T-helper 22 cell (primary cell): ENCODE data around the gene MKNK1.

Experiments used
- DNase-seq: peaks from one replicate; pipeline ENCODE4 v3.0.0-alpha.2; 2020; ENCODE audit warnings: low read depth

Gene MKNK1

DNA sequence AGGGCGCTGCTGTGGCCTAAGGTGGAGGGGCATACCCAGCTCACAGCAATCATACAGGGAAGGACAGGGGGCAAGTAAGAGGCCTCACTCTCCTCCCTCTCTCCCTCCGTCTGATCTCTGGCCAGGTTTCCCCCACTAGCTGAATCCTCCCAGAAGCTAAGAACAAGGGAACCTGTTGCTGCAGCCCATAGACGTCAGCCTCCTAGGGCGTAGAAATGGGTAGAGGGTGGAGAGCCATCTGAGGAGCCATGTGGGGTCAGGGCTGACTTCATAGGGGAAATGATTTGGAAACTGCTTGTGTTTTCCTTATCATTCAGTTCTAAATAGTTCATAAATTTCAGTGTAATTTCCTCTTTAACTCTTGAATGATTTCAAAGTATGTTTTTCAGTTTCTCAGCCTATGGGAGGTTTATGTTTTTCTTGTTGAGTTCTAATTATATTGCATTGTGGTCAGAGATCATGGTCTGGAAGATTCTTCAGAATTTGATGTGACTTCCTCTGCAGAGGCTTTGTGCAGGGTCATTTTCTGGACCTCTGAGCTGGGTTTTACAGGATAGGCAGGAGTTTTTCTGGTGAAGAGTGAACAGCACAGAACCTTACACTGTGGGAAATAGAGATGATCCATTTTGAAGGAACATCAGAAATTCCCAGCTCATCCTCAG is 14.8 kb upstream of the MKNK1 start:
- DNase-seq = no peak

DNA sequence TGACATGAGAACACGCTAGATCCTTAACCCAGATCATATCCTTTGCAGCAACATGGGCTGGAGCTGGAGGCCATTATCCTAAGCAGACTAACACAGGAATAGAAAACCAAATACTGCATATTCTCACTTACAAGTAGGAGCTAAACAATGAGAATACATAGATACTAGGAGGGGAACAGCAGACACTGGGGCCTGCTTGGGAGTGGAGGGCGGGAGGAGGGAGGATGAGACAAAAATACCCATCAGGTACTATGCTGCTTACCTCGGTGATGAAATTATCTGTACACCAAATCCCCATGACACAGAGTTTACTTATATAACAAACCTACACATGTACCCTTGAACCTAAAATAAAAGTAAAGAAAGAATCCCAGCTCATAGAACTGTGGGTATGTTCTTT is 13.8 kb upstream of the MKNK1 start:
- DNase-seq = no peak

DNA sequence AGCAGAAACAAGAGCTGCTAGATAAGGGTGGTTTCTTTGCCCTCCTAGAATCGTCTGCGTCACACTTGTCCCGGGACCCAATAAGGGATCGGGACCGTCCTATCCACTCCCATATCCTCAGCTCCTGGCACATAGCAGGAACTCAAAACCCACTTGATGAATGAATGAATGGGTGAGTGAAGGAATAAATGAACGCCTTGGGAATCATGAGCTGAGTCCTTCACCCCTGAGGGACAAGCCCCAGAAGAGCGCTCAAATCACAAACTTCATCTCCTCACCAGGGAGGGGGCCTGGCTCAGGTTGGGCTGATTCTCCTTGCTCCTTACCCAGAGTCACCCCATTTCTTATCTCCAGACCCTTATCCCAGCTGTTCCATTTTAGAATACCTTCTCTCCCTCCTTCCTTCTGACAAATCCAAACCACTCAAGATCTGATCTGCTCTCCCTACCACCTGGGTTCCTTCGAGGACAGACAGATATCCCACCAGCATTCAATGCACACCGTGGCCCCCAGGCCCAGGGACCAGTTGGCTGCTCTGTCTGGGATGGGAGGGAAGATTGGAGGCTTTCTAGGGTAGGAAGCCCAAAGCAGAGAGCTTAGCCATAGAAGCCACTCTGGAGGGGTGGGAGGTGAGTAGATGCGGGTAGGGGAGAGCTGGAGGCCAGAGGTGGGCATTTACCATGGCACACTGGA is 13.2 kb upstream of the MKNK1 start:
- DNase-seq = no peak

DNA sequence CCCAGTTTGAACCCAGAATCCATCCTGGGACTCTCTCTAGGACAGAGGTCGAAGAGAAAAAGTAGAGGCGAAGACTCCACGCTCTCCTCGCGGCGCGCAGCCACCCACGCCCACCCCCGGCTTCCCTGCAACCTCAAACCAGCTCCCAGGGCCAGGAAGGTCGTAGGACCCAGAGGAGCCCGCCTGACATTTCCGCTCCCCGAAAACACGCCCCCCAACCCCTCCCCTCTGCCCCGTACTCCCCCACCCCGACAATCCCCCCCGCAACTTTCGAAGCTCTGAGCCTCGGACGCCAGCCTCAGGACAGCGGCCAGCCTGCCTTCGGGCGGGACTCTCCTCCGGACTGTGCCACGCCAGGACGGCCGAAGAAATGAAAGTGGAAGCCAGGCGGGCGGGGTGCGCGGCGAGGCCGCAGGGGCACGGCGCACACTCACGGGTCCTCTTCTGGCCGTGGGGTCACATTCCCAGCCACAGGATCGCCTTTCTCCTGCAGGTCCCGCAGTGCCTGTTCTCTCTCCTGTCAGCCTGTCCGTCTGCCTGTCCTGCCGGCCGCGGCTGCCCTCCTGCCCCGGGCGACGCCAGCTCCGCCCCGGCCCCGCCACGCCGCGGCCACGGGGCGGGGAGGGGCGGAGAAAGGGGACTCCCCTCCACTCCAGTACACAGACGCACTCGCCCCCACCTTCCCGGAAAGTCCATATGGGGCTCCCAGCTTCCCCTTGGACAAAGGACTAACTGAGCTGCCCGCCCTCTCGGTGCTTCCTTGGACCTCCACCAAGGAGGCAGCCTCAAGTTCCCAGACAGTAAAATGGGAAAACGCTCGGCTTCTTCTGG is 12.4 kb upstream of the MKNK1 start, which contains the start of gene MOB3C:
Gene MOB3C (minus strand): TSS at position 535 of the 831 bp plus-strand sequence. CDS start 3,490 bp downstream, outside the sequence.
- DNase-seq = peak; percentile 59

DNA sequence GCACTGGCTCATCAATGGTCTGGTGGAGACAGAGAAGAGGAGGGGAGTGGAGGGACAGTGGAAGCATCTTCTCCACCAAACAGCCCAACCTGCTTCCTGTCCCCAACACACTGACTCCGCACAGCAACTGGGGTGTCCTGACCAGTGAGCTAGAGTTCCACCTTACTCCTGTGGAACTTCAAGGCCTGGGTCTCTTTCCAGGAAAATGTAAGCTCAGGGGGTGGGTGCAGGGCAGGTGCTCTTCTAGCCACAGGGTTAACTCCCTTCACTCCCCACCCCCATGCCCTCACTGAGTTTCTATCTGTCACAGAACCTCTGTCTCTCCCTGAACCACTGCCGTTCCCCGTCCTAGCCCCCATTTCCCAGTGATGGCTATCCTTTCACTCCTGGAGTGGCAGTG is 11.7 kb upstream of the MKNK1 start:
- no peak for DNase-seq

DNA sequence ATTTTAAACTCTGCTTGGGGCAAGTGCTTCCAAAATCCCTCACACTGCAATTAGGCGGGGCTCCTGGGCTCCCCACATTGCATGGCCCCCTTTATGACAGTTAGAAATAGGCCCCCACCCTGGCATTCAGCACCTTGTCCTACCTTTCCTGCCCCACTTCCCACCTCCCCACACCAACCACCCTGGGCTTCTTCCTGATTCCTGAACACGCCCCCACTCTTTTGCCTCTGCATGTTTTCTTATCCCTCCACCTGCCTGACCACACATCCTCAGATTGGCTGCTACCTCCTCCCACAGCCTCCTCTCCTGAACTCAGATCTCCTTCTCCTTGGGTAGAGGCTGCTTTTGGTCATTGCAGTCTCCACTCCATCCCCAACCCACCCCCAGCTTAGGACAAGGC is 11.0 kb upstream of the MKNK1 start:
- no peak for DNase-seq

DNA sequence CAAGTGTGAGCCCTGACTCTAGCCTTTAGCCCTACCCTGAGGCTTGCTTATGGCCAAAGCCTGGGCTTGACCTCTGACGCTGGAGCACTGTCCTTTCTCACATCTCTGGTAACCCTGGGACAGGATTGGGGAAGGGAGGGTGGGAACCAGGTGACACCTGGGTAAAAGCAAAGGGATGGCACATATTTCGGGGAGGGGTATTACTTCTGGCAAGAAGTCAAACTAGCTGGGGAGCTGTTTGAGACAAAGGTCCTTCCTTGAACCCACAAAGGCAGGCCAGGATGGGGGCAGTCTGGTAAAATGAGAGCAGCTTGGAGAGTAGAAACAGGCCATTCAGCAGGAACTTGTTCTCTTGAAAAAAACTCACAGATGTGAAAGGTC is 10.5 kb upstream of the MKNK1 start:
- no peak for DNase-seq

DNA sequence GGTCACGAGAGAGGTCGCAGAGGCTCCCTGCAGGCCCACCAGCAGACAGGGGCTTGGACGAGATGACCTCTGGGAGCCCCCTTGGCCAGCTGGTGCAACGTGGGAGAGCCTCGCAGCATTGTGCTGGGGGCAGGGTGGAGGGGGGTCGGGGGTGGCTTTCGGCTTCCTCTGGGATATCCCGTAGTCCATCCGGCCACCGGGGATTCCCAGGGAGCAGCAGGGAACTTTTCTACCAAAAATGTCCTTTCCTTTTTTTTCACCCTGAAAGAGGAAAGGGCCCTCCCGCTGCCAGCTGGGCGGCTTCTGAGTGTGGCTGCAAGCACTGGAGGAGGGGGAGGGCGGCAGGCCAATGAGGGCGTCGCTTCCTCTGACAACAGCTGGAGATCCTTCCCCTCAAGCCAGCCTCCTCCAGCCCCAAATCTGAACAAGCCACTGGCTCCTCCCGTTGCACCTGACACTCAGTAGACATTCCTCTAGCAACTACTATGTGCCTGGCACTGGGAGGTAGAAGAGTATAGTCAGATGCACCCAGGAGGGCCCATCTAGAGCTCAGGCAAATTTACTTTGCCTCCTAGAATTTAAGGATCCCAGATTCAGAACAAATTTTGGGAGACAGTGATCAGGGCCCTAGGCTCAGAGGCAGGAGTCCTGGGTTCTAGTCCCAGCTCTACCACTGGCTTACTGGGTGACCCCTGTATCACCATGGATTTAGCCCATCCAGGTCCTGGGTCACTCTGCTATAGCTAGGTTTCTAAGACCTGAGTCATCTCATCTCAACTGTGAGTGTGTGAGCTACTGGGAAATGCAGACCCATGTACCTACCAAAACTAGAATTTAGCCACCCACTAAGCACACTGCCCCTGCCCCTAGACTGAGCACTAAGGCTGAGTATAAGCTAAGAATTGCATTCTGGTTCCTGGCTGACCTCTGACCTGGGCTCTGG is 9.9 kb upstream of the MKNK1 start:
- DNase-seq = peak; percentile 24

DNA sequence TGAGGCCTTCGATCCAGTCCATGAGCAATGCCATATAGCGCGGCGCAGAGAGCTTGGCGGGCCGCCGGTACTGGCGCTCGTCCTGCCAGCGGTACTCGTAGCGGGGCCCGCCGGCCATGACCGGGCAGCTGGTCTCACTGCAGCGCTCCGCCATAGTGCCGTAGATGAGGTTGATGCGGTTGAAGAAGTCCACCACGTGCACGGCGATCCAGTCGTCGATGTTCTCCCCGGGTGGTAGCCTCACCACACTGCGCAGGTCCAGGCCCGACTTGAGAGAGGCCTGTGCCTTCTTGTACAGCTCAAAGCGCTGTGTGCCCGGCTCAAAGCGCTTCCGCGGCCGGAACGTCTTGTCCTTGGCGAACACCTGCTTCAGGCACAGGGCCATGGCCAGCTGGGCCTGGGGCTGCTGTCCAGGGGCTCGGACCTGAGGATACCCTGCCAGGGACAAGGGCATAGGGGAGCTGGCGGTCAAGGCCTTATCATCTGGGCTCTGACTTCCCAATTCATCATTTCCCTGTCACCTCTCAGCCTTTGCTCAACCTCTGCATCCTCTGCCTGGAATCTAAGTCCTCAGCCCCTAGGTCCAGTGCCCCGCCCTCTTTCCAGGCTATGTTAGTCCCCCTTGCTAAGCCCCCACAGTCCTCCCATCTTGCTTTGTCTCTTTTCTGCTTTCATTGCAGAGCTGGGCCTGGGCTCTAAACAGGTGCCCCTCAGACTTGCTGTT is 9.0 kb upstream of the MKNK1 start:
- DNase-seq = no peak

DNA sequence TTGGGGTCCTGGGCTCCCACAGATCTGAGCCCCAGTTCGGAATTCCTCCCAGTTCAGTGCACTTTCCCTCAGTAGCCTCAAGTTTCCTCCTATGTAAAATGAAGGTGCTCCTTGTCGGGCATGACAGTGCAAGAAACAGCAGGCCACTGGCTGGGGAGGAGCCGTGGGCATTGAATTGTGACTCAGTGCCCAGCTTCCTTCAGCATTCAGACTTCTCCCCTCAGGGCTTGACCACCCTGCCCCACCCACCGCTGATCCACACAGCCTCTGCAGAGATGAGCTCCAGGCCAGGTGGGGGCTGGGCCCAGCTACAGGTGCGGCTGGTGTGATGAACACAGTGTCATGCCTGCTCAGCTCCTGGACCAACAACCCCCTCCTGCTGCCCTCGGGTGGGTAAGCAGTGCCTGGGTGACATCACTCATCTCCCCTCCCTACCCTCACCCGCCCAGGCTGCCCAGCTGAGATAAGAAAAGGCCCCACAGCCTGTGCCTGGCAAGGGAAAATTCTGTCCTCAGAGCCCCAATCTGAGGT is 7.7 kb upstream of the MKNK1 start:
- DNase-seq = no peak

DNA sequence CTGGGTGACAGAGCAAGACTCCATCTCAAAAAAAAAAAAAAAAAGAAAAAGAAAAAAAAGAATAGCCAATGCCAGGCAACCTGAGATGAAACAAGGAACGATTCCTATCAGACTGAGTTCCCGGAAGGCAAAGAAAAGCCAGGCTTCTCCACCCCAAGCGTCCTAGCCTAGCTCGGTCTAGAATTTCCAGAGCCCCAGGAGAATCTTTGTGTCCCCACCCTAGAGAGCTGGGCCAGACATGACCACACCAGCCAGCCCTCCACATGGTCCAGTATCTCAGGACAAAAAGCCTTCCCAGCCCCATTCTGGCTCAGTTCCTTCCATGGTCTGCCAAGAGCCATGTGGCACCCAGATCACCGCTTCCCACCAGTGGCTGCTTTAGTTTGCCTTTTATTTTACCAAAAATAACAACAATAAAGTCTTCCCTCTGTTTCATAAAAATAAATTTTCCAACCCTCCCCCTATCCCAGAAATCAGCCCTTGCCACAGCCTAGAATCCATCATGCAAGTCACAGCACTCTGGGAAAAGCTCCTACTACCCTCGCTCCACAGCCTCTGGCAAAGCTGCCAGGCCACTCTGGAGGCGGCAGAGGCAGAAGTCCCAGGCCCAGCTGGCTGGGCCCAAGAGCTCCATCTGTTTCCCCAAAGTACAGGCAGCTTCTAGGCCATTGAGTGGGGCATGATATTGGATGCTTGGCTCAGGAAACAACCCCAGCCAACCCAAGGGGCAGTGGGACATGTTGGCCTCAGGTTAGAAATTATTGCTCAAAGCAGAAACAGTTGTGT is 3.5 kb upstream of the MKNK1 start:
- DNase-seq = no peak

DNA sequence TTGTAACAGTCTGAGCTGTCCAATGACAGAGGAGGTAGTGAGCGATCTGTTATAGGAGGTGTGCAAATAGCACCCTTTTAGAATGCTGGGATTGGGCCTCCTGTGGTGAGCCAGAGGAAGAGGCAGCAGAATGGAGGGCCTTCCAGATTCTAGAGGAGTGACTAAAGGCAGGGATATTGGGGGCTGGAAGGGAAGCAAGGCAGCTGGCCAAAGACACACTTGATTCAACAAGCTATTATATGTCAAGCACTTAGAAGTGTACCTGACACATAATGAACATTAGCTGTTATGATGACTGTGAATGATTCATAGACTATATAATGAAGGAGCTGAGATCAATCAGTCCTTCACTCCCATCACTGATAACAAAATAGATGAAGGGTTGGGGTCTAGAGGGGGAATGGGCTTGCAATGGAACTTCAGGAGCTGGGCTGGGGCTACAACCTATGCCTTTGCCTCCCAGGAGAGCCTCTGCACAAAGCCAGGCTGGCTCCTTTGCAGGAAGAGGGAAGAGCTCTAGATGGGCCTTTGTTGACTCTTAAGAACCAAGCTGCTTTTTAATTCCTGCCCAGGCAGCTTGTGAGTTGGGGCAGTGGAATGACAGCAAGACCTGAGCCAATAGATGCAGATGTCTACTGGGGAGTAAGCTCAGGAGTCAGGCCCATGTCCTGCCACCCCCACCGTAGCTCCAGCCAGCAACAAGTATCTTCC is 2.3 kb upstream of the MKNK1 start:
- no peak for DNase-seq

DNA sequence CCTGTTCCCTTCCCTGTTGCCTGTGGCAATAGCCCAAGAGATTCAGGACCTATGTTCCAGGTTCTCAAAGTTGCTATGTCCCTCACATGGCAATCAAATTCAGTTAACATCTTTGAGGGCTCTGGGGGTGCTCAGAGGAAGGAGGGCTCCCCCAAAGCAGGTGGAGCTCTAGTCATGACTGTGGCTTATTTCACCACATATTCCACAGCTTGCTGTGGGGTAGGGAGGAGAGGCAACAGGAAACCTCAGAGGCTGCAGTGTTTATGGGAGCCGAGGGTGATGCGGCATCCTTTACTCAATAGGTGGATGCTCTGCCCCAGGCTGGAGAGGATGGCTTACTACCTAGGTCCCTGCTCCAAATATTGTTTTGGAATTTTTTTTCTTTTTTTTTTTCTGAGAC is 1.2 kb upstream of the MKNK1 start:
- DNase-seq = peak; percentile 36

DNA sequence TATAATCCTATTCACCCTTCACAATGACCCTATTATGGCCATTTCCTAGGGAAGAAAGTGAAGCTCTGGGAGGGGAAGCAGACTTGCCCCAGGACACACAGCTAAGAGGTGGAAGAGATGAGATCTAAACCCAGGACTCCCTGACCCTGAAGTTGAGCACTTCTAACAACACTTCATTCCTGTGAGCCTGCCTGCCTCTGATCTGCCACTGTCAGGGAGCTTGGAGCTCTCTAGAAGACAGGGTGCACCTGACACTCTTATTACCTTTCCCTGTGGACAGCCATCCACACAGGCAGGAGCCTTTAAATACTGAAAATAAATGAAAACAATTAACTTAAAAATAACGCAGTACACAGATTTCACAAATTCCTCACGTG is 599 bp downstream of the MKNK1 start:
- DNase-seq = no peak

DNA sequence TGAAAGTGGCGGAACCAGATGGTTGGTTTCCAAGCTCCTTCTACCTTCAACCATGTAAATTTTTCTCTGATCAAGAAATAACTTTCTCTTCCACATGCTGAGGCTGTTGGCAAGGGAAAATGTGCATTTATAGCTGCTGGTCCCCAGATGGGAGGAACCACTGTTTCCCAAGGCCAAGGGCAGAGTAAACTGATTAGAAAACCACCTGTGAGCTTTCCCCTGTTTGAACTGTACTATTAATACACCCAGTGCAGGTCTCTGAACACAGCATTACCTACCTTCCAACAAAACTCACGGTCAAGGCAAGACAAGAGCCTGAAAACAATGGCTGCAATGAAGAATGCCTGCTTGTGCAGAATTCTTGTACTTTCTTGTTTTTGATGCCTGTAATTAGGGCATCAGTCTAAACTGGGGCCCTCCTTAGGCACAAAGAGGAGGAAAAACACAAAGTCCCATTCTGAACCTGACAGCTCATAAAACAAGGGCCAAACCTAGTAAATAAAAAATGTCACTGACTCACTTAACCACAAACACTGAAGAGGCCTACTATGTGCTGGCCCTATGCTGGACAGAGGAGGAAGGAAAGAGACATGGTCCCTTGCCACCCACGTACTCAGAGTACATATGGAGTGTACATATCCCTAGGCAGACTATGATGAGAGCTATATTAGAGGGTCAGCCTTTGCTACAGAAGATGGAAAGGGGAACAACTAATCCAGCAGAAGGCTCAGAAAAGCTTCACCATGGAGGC is 2.6 kb downstream of the MKNK1 start:
- no peak for DNase-seq

DNA sequence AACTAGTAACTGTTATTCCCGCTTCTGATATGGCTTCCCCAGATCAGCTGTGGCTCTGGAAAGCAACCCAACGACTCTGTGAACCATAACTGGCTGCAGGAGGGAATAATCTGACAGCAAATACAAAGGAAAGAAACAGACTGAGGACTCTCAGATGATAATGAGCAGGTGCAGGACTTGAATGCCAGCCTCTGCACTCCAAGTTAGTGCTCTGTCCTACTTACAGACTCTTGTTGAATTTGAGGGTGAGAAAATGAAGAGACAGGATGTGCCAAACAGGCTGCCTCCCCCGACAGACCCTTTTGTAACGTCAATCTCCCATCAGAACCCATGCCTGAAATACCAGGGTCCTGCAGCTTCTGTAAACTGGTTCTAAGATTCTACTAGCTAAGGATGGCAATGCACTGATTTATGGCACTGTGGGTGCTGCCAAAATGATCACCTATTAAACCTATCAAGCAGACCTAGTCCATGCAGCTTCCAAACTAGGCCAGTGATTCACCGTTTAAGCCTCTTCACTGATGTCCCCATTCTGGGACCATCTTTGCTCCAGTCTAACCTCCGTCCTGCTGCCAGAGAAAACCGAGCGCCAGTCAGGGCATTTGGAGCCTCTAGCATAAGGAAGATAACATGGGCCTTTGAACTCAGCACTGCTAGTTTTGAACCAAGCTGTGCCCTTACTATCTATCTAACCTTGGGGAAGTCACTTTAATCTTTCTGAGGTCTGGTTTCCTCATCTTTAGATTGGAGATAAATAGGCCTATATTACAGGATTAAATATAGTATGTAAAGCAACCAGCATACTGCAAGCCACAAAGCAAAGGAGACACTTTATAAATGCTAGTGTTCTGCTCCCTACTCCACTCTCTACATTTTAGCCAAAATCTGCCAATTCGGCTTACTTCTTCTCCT is 4.8 kb downstream of the MKNK1 start:
- DNase-seq = no peak

DNA sequence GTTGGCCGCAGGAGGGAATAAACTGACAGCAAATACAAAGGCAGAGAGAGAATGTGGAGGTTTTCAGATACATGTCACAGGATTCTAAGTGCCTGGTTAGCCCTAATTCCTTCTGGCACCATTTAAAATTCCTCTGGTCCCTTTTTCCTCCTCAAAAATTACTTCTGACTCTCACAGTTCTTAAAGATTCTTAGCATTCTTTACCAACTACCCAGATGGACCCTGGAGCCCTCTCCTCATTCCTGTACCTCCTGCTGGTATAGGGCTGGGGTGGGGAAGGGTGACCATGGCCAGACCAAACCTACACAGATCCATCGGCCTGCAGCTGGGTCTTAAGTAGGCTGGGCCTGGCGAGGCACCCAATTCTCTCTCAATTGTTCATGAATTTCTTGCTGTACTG is 7.2 kb downstream of the MKNK1 start:
- DNase-seq = no peak

DNA sequence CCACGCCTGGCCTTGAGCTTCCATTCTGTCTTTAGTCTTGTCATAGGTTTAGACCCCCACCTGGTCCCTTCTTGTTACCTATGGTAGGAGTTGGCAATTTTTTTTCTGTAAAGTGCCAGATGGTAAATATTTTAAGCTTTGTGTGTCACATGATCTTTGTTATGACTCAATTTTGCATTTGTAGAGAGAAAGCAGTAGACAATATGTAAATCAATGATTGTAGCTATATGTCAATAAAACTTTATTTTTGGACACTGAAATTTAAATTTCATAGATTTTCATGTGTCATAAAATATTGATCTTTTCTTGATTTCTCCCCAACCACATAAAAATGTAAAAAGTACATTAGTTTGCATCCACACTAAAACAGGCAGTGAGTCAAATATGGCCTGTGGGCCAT is 8.0 kb downstream of the MKNK1 start:
- no peak for DNase-seq
